ENCODE data around the gene EPHA2.
"Not testable (repeated sequence)": the region's sequence is repeated elsewhere in the genome, so short reads cannot be mapped to it uniquely, and the experiment has no call there.

EPHA2 gene

DNA sequence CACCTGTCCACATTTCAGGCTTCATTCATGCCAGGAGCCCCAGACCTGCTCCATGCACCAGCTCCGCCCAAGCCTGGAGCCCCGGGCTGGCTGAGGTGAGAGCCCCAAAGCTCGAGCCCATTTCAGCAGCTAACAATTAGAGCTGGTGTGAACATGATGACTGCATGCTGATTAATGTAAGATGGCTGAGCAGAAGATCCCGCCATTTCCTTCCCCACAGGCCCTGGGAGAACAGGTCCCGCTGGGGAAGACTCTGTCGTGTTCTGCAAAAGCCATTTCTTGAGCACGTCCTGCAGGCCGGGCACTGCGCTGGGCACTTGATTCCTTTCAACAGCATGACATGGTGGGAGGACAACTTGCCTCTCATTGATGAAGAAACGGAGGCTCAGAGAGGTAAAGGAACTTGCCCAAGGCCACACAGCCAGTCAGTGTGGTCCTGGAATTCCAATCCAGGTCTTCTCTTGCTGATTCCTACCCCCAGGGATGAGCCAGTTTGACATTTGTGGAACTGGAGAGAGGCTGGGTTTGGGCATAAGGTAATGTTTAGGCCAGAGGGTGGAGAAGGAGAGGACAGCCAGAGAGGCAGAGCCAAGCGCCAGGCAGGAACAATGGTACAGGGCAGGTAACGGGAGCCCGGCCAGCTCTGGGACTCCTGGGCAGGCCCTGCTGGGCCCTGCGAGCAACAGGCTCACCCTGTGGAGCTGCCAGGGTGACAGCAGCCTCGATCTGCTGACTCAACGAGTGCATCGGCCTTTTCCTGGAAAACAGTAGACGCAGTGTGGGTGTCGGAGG, 28.1 kb upstream of the EPHA2 start:
- DNase-seq (ENCODE audit: low spot score), result no peak

DNA sequence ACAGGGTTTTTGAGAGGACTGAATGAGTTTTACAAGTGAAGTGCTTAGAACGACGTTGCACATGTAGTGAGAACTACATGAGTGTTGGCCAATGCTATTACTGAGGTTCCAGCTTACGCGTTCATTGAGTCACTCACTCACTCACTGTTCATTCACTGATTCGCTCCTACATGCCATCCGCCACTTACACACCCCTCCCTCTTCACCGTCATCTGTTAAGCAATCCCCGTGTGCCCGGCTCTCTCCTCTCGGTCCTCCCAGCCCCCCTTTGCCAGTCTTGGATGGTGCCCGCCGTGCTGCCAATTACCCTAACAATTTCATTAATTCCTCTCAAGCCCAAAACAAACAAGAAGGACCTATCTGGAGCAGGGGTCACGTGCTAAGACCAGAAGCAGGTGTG, 27.3 kb upstream of the EPHA2 start:
- DNase-seq (ENCODE audit: low spot score), result peak; percentile 88

DNA sequence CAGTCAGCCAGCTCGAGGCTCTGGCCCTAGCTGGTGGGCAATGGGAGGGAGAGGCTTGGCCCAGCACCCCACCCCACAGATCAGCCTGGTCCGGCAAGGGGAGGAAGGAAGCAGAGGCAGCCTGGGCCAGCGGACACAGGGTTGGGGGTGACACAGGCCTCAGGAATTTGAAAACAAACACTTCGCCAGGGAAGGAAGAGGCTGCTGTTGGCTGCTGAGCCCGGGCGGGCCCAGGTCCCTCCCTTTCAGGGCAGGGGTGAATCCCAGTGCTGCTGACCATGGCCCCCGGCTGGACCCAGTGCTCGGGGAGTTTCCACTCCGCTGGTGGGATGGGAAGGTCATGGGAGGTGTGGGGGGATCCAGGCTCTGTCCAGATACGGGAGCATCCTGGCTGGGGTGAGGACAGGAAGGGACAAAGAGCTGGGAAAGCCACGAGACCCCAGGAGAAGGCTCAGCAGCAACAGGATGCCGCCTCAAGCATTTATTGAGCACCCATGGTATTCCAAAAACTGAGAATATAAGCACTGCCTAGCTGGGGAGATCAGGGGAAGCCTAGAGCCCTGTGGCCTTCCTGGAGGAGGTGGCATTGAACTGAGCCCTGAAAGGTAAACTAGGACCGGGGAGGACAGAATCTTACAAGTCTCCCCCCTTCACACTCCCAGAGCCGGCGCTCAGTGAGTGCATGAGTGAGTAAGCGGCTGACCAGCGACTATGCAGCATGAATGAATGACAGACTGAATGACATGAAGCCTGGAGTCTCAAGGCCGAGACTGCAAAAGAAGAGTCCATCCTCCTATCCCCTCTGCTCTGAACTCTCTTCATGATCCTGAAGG, 26.2 kb upstream of the EPHA2 start:
- DNase-seq (ENCODE audit: low spot score), result peak; percentile 89

DNA sequence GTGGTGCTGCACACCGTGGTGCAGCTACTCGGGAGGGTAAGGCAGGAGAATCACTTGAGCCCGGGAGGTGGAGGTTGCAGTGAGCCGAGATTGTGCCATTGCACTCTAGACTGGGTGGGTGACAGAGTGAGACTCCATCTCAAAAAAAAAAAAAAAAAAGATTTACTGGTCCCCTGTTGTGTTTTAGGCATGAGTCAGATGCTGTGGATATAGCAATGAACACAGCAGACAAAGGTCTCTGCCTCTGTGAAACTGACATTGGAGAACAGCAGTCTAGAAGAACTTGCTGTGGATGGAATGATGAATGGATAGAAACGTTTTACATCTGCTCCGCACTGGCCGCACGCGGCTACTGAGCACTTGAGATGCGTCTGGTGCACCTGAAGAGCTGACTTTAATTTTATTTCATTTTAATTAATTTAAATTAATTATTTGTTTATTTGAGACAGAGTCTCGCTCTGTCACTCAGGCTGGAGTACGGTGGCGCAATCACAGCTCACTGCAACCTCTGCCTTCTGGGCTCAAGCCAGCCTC, 24.5 kb upstream of the EPHA2 start:
- peak; percentile 22 for DNase-seq (ENCODE audit: low spot score)

DNA sequence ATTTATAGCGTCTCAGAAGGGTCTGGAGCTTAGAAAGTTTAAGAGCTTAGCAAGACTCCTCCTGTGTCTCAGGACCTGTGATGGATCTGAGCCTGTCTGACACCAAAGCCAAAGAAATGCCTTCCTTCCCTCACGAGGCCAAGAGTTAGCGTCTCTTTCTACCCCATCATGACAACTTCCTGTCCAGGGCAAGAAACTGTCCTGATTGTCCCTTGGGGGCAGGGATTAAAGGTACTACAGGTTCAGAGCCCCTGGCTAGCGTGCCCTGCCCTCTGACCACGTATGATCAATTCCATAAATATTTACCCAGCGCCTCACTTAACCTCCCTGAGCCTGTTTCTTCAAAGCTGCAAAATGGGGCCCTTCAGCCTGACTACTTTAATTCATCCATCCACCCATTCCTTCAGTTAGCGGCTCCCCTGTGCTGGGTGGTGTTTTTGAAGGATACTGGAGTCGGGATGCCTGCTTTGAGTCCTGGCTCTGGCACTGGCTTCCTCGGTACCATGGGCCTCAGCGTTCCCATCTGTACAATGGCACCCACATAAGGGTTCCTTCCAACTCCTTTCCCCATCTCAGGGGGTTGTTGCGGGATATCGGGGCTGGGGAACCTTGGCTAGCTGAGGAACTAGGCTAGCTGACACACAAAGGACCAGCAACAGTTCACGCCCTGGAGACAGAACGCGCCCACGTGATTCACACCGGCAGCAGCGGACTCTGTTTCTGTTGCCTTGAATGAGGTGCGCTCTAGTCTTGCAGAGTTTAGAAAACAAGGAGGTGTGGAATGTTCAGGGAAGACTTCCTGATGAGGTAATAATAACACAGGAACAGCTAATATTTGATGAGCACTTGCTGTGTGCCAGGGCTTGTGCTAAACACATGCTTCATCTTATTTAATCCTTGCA, 23.0 kb upstream of the EPHA2 start:
- DNase-seq (ENCODE audit: low spot score), result no peak

DNA sequence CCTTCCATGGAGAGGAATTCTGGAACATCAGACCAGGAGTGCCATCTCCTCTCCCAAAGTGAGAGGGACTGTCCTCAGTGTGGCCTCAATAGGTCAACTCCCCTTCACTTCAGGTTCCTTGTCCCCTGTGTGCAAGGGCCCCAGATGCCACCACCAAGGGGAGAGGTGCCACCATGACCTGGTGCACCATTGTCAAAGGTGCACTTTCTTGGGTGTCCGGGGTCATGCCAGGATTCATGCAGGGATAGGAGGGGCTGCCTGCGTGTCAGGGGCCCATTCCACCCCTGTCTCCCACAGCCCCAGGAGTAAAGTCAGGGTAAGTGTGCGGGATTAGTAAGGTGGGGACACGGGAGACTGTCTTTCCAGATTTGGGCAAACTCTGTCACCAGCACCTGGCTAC, 21.4 kb upstream of the EPHA2 start:
- DNase-seq (ENCODE audit: low spot score), result no peak

DNA sequence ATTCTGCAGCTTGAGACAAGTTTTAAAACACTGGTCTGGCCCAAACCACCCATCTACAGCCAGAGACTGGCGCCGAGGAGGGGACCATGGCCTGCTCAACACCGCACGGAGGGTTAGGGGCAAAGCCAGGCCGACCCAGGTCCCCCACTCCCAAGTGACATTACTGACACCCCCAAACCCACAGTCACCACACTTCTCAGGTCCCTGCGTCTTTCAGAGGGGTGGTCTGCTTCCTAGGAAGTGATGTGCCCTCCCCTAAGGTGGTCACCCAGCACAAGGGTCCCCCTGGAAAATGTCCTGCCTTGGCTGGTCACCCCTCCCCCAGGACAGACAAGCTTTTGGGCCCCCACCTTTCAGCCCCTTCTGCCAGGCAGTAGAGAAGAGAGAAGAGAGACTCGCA, 20.8 kb upstream of the EPHA2 start:
- no peak for DNase-seq (ENCODE audit: low spot score)

DNA sequence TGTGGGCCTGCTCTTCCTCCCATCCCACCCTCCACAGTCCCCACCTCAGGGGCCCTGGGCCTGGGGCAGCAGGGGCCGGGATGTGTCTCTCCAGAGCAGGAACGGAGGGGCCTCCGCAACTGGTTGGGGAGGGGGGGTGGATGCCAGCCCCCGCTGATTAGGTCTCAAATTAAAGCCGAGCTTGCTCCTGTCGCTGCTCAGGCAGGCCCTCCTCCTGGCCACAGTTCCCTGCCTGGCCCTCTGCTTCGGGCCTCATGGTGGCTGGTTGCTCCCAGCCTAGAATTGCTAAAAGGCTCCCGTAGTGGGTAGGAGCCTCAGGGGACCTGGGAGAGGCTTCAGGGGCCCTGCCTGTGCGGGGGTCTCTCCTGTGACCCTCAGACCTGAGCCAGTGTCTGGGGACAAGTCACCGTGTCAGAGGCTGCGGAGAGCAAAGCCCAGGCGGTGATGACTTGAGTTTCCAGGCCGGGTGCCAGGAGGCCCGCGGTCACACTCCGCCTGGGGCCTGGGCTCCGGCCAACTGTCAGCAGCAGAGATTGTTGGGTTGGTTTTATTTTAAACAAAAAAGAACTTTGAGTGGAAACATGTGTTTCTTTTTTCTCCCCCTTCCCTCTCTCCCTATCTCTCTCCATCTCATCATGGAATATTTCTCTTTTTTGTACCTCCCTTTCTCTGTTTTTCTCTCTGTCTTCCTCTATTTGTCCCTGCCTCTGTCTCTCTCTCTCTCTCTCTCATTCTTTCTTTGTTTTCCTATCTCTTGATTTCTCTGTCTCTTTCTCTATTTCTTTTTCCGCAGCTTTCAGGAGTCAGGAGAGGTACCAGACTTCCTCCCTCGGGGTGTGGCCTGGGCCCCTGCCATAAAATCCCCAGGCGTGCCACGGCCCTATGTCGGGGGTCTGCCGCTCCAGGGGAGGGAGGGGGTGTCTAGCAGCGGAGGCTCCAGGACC, 20.0 kb upstream of the EPHA2 start:
- DNase-seq (ENCODE audit: low spot score), result peak; percentile 92

DNA sequence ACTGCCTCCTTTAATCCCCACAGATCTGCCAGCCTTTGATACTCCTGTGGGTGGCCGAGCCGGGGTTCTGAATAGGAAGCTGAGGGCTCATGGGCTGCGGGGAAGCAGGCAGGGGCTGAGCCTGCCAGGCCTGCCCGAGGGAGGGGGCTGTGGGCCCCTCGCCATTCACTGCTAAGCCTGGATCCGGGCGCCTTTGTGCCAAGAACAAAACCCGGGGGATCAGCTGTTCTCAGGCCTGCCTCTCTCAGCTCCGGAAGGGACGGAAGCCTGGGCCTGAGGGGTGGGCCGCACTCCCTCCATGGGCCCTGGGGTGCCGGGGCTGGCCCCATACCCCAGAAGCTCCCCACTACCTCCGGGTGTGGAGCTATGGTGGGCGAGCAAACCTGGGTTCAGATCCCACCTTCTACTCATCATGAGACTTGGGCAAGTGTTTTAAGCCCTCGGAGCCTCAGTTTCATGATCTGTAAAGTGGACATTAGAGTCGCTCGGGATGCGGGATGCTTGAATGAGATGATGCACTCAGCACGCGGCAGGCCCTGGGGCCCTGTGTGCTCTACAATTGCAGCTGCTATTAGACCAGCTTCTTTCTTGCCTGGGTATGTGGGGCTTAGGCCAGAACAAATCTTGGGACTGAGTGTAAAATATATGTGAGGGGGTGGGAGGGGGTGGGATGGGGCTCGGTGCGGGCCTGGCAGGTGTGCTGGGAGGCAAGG, 19.2 kb upstream of the EPHA2 start:
- DNase-seq (ENCODE audit: low spot score), result no peak

DNA sequence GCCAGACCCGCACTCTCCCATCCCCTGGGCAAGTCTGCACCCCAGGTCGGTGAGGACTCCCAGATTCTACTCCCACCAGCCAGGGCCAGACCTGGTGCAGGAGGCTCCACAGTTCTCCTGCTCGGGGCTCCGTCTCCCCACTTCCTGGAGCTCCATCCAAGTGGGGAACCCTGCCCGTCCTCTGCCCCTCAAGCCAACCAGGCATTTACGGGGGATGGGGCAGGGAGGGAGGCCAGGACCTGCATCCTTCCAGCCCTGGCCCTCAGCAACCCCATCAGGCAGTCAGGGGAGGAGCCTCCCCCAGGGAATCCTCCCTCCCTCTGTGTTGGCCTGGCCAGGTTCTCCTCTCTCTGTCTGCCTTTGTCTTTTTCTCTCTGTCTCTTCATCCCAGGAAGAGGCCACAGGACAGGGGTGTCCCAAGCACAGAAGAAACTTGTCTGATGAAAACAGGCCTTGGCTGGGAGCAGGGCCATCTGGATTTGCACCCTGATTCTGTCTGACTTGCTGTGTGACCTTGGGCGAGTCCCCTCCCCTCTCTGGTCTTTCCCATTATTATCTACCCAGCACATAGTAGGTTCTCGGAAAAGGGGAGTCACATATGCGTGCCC, 18.5 kb upstream of the EPHA2 start:
- no peak for DNase-seq (ENCODE audit: low spot score)

DNA sequence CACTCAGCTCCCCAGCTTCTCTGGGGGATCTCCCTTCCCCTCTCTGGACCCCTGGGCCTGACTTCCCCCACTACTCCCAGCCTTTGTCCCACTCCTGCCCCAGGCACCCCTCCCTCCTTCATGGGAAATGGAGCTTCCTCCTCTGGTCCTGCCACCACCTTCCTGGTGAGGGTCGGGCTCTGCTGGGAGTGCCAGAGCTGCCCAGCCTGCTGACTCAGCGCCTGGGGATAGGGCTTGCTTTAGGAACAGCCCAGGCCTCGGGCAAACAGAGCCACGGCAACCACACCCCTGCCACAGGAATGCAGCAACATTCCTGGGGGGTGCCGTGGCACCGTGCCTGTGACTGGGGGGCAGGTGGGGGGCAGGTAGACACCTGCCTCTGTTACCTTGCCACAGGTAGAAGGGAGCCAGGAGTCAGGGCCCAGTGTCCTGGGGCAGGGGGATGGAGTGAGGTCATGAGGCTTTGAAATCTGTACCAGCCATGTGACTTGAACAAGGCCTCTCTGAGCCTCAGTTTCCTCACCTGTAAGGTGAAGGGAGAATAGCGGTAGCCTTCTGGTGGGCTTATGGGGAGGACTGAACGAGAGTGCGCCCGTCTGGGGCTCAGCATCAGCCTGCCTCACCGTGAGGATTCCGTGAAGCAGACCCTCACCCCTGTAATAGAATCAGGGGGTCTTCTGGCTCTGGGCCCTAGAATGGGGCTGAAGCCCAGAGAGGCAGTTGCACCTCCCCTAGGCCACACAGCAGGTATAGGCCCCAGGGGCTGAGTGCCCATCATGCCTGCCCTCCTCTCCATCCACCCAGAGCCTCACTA, 17.8 kb upstream of the EPHA2 start:
- DNase-seq (ENCODE audit: low spot score), result peak; percentile 75

DNA sequence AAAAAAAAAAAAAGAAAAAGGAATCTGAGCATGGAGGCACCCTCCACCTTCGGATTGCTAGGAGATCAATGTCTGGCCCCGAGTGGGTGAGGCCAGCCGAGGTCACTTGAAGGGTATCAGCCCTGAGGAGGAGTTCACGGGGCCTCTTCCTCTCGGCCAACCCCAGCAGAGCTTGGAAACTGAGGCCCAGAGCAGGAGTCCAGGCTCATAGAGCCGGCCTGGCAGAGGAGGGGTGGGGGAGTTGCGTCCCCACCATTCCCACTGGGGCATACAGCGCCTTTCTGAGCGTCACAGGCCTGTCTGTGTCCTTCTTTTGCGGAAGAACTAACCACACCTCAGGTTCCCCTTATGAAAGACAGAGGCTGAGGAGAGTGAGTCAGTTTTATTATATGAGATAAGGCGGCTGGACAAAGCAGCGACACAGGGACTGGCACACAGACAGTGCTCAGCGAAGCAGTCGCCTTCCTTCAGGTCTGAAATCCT, 17.1 kb upstream of the EPHA2 start:
- no peak for DNase-seq (ENCODE audit: low spot score)

DNA sequence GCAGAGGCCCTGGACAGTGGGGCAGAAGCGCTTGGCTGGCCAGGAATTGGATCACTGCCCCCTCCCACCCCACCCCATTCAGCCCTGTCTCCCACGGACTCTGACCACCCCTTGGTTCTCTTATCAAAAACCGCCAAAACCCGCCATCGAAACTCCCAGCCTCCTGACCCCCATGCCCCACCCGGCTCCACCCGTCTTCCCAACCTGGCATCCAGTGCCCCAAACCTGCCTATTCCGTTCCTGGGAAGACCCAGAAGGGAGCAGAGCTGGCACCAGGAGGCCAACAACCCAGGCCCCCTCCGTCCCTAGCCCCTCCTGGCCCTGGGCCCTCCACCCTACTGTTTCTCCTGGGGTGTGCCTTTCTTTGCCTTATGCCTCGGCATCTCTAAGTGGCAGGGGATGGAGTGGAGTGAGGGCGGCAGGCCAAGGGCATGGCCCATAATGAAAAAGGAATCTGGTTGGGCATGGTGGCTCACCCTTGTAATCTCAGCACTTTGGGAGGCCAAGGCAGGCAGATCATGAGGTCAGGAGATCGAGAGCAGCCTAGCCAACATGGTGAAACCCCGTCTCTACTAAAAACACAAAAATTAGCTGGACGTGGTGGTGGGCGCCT, 16.5 kb upstream of the EPHA2 start:
- DNase-seq (ENCODE audit: low spot score), result no peak

DNA sequence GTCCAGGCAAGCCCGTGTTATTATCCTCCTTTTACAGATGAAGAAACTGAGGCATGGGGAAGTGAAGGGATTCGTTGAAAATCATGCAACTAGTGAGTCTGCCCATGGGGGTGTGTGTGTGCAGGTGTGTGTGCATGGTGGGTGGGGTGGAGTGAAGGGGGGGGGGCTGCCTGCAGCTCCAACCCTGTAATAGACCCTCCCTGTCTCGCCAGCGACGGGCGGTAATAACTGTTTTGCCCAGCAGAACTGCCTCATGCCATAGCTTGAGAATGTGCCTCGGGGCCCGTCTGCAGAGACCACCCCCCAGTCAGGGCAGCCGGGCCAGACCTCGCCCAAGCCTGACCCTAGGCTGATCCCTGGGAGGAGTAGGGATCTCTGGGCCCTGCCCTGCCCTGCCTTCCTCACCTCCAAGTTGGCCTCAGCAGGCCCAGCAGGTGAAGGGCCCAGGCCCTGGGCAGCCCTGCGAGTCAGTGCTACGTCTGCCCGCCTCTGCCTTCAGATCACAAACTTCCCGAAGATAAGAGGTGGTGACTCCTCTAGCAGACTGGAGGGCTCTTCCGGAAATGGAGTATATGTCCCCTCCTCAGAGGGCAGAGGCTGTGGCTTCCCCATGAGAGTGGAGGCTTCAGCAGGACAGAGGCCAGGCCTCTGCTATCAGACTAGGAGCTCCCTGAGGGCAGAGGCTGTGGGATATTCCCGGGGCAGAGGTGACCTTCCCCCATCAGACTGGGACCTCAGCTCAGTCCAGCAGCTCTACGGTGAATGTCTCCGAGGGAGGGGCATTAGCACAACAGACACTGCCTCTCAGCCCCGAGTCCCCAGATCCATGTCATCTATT, 15.7 kb upstream of the EPHA2 start:
- no peak for DNase-seq (ENCODE audit: low spot score)

DNA sequence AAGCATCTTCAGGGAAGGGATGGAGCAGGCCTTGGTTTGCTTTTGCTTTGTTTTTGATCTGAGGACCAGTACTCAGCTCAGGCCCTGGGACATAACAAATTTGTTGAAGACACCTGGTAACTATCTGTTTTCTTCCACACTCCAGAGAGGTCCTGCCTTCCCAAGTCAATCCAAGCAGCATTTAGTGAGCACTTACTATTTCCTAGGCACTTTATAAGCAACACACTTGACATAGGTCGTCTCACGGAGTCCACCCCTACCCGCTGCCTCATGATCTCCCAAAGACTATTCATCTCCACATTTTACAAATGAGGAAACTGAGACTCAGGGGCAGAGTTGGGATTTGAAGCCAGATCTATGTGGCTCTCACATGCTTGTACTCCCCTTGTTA, 14.4 kb upstream of the EPHA2 start:
- no peak for DNase-seq (ENCODE audit: low spot score)

DNA sequence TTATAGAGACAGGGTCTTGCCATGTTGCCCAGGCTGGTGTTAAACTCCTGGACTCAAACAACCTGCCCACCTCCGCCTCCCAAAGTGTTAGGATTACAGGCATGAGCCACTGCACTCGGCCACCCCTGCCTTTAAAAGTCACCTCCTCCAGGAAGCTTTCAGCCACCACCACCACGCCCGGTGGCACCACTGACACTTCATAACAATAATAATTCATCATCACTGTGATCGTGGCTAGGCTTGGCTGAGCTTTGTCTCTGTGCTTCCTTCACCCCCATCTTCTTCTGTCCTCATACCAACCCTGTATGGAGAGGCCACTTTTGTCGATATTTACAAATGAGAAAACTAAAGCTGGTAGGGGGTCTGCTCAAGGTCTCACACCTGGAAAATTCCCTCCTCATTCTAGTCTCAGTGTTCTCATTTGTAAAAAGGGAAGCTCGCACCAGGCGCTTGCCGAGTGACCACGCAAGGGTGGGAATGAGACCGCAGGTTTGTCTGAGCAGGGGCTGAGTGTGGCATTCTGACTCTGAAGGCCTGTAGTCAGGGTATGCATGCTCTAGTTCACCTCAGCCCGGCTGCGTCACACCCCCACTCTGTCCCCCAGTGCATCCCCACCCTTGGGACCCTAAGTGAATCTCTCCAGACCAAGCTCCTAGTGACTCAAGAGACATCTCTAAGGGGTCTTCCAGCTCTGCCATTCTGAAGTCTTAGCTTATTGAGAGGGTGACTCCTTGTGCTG, 12.9 kb upstream of the EPHA2 start:
- DNase-seq (ENCODE audit: low spot score), result no peak

DNA sequence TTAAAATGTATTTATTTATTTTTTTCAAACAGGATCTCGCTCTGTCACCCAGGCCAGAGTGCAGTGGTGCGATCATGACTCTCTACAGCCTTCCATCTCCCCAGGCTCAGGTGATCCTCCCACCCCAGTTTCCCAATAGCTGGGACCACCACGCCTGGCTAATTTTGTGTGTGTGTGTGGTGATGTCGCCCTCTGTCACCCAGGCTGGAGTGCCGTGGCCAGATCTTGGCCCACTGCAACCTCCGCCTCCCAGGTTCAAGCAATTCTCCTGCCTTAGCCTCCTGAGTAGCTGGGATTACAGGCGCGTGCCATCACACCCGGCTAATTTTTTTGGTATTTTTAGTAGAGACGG, 12.3 kb upstream of the EPHA2 start:
- DNase-seq (ENCODE audit: low spot score), result not testable (repeated sequence)

Measured in AG08395 (cell line).